Neural progenitor cell (in vitro differentiated cells): ENCODE data around the gene PTGER3. TPM values are rescaled to one million over a fixed set of nuclear protein-coding genes. Genes with fewer than 3 reads are reported as not detected.

Experiments used
- DNase-seq: peaks from one replicate; pipeline ENCODE4 v3.0.0-alpha.2; 2016; ENCODE audit warnings: low spot score
- H2AFZ ChIP-seq: fragments of 200-600 bp; sonication (generic); replicated peaks from 2 replicates; pipeline ENCODE4 v1.6.1; 2016; ENCODE audit warnings: antibody characterized with exemption
- H3F3A ChIP-seq: fragments of 200-600 bp; sonication (generic); 2 replicates; pipeline ENCODE4 v1.6.1; 2016; ENCODE audit warnings: antibody characterized with exemption, low read depth
- H3K27ac ChIP-seq: fragments of 200-600 bp; sonication (generic); 2 replicates; pipeline ENCODE4 v1.5.1; 2016; ENCODE audit warnings: mild to moderate bottlenecking
- H3K27me3 ChIP-seq: fragments of 200-600 bp; sonication (generic); 2 replicates; pipeline ENCODE4 v1.6.1; 2016; ENCODE audit warnings: mild to moderate bottlenecking, moderate library complexity
- H3K36me3 ChIP-seq: fragments of 200-600 bp; sonication (generic); 2 replicates; pipeline ENCODE4 v1.5.1; 2016
- H3K4me1 ChIP-seq: fragments of 200-600 bp; sonication (generic); 2 replicates; pipeline ENCODE4 v1.6.1; 2016; ENCODE audit warnings: mixed run types
- H3K4me2 ChIP-seq: fragments of 200-600 bp; sonication (generic); 2 replicates; pipeline ENCODE4 v1.6.1; 2016
- H3K4me3 ChIP-seq: fragments of 200-600 bp; sonication (generic); 2 replicates; pipeline ENCODE4 v1.5.1; 2016
- H3K79me2 ChIP-seq: fragments of 200-600 bp; sonication (generic); 2 replicates; pipeline ENCODE4 v1.6.1; 2016; ENCODE audit warnings: low read depth
- H3K9ac ChIP-seq: fragments of 200-600 bp; sonication (generic); 2 replicates; pipeline ENCODE4 v1.6.1; 2016
- H3K9me3 ChIP-seq: fragments of 200-600 bp; sonication (generic); 2 replicates; pipeline ENCODE4 v1.5.1; 2016; ENCODE audit warnings: low read depth
- H4K20me1 ChIP-seq: fragments of 200-600 bp; sonication (generic); 2 replicates; pipeline ENCODE4 v1.6.1; 2016; ENCODE audit warnings: low read depth
- H3K27ac Mint-ChIP-seq: 3 replicates; pipeline ENCODE4 v1.8.0; 2021; ENCODE audit warnings: mixed read lengths
- H3K27me3 Mint-ChIP-seq: 2 replicates; pipeline ENCODE4 v1.8.0; 2022; ENCODE audit warnings: low read depth, mild to moderate bottlenecking, inconsistent platforms, moderate library complexity, mixed read lengths; ENCODE audit not compliant: insufficient read depth
- H3K36me3 Mint-ChIP-seq: 3 replicates; pipeline ENCODE4 v1.8.0; 2021; ENCODE audit warnings: mixed read lengths
- H3K4me1 Mint-ChIP-seq: 3 replicates; pipeline ENCODE4 v1.8.0; 2021; ENCODE audit warnings: mixed read lengths
- H3K4me3 Mint-ChIP-seq: 3 replicates; pipeline ENCODE4 v1.8.0; 2021; ENCODE audit warnings: mild to moderate bottlenecking, moderate library complexity, mixed read lengths
- H3K9me3 Mint-ChIP-seq: 3 replicates; pipeline ENCODE4 v1.8.0; 2020; ENCODE audit warnings: mixed read lengths
- CTCF ChIP-seq: fragments of 200-600 bp; sonication (generic); IDR thresholded peaks from 2 replicates; pipeline ENCODE4 v1.5.1; 2017; ENCODE audit warnings: antibody characterized with exemption, mild to moderate bottlenecking
- EZH2 ChIP-seq: fragments of 200-600 bp; sonication (generic); IDR thresholded peaks from 2 replicates; pipeline ENCODE4 v1.6.1; 2017; ENCODE audit warnings: antibody characterized with exemption, mild to moderate bottlenecking, moderate library complexity
- EZH2phosphoT487 ChIP-seq: fragments of 200-600 bp; sonication (generic); IDR thresholded peaks from 2 replicates; pipeline ENCODE4 v1.6.1; 2017; ENCODE audit warnings: antibody characterized with exemption
- total RNA-seq: library from RNA; depleted of rRNA; stranded (reverse); fragments of >200 nt; gene quantifications from 2 replicates; pipeline ENCODE4 v1.2.3, GENCODE V29; 2015; ENCODE audit warnings: low replicate concordance

The PTGER3 gene
- total RNA-seq, 1 donor from 2014 or later: 0.09 TPM

- Histone ChIP-seq H4K20me1 (no peaks in the 10 kb centered on the region), H3K27ac (no peak overlapping the region), H3K9ac (no peak overlapping the region), H2AFZ (no peak overlapping the region), H3F3A (no peaks in the 10 kb centered on the region), H3K4me1 (no peaks in the 10 kb centered on the region), H3K9me3 (no peaks in the 10 kb centered on the region), H3K79me2 (no peaks in the 10 kb centered on the region), H3K4me2 (no peak overlapping the region), H3K4me3 (no peak overlapping the region), H3K36me3 (no peaks in the 10 kb centered on the region), H3K27me3 (no peaks in the 10 kb centered on the region)
- no peak overlapping the region for H3K27ac Mint-ChIP-seq
- no peaks in the 10 kb centered on the region for H3K27me3 Mint-ChIP-seq
- DNase-seq: no peak
- TF ChIP-seq EZH2phosphoT487 (no peak), CTCF (no peak), EZH2 (no peak)
- H3K36me3 Mint-ChIP-seq: no peaks in the 10 kb centered on the region
- H3K4me3 Mint-ChIP-seq: no peak overlapping the region
- no peaks in the 10 kb centered on the region for H3K9me3 Mint-ChIP-seq
- no peaks in the 10 kb centered on the region for H3K4me1 Mint-ChIP-seq
These were observed 99.1 kb downstream of the PTGER3 start for GRCh38 chr1:70948396-70949017.

GRCh38 chr1:70947835-70948234 is 99.8 kb downstream of the PTGER3 start:
- no peak overlapping the region for H3K4me3 ChIP-seq

GRCh38 chr1:70945676-70946075 is 101.9 kb downstream of the PTGER3 start:
- Histone ChIP-seq H3K4me2 (no peak overlapping the region), H3K4me1 (no peaks in the 10 kb centered on the region), H3K36me3 (no peaks in the 10 kb centered on the region), H3K9me3 (no peaks in the 10 kb centered on the region), H4K20me1 (no peaks in the 10 kb centered on the region), H3K79me2 (no peaks in the 10 kb centered on the region), H2AFZ (no peak overlapping the region), H3K27ac (no peak overlapping the region), H3K4me3 (no peak overlapping the region), H3F3A (no peaks in the 10 kb centered on the region), H3K9ac (no peak overlapping the region), H3K27me3 (no peaks in the 10 kb centered on the region)
- Mint-ChIP-seq H3K36me3 (no peaks in the 10 kb centered on the region), H3K27me3 (no peaks in the 10 kb centered on the region), H3K4me3 (no peak overlapping the region), H3K4me1 (no peaks in the 10 kb centered on the region), H3K27ac (no peak overlapping the region), H3K9me3 (no peaks in the 10 kb centered on the region)
- no peak for DNase-seq
- no peak for TF ChIP-seq EZH2phosphoT487
- TF ChIP-seq EZH2: no peak
- TF ChIP-seq CTCF: no peak

More at GRCh38 chr1:70947835-70948234, 99.8 kb downstream of the PTGER3 start:
- TF ChIP-seq CTCF: no peak
- no peak for TF ChIP-seq EZH2
- H3K27ac Mint-ChIP-seq: no peak overlapping the region
- no peak for DNase-seq
- no peaks in the 10 kb centered on the region for H4K20me1 ChIP-seq
- no peaks in the 10 kb centered on the region for H3K27me3 ChIP-seq
- no peaks in the 10 kb centered on the region for H3K27me3 Mint-ChIP-seq
- no peaks in the 10 kb centered on the region for H3K36me3 ChIP-seq
- H3K79me2 ChIP-seq: no peaks in the 10 kb centered on the region
- no peak overlapping the region for H3K27ac ChIP-seq
- H3K4me2 ChIP-seq: no peak overlapping the region
- H3K36me3 Mint-ChIP-seq: no peaks in the 10 kb centered on the region
- H3K9me3 ChIP-seq: no peaks in the 10 kb centered on the region
- no peak overlapping the region for H2AFZ ChIP-seq
- no peaks in the 10 kb centered on the region for H3K4me1 Mint-ChIP-seq
- no peaks in the 10 kb centered on the region for H3K4me1 ChIP-seq
- H3K9ac ChIP-seq: no peak overlapping the region
- H3K9me3 Mint-ChIP-seq: no peaks in the 10 kb centered on the region
- no peaks in the 10 kb centered on the region for H3F3A ChIP-seq
- no peak overlapping the region for H3K4me3 Mint-ChIP-seq
